Fibroblast of lung (primary cell): ENCODE measurements around the gene TLR10.

Experiments
- CTCF ChIP-seq, 2 donors: IDR thresholded peaks in 1 of 2; conservative IDR thresholded peaks in 1 of 2; 1 replicate in 1 of 2; 2 replicates in 1 of 2; pipeline ENCODE4 v1.5.1; 2011 to 2012; ENCODE audit warnings: low read length in 2 of 2, control low read depth in 1 of 2, inconsistent platforms in 1 of 2, low read depth in 1 of 2, mild to moderate bottlenecking in 1 of 2
- EZH2 ChIP-seq: IDR thresholded peaks from 2 replicates; pipeline ENCODE4 v1.5.1; 2012; ENCODE audit warnings: low read length, control low read depth, mild to moderate bottlenecking; ENCODE audit errors: missing control alignments

GRCh38 chr4:38804654-38805295 lies 22.0 kb upstream of the TLR10 start, which contains the start of gene TLR1:
- peak; percentile 5 to 54 for TF ChIP-seq CTCF (conservative IDR thresholded peaks at IDR 0.05 in 1 of 2, IDR thresholded peaks at IDR 0.05 in 1 of 2; ENCODE audit: low read depth in 1 of 2, low read length in 2 of 2)
- no peak for TF ChIP-seq EZH2
